ENCODE data around the gene CLCN7.

GRCh38 chr16:1459967-1460366 is 14.9 kb downstream of the CLCN7 start:
- TF ChIP-seq POLR2A (IDR thresholded peaks at IDR 0.05; ENCODE audit: low read depth, low read length), result no peak
- TF ChIP-seq MAFK (IDR thresholded peaks at IDR 0.05; ENCODE audit: low read depth, low read length), result no peak
- no peak for TF ChIP-seq CTCF (conservative IDR thresholded peaks at IDR 0.05; ENCODE audit: low read depth, low read length)
- no peak for TF ChIP-seq MXI1 (IDR thresholded peaks at IDR 0.05; ENCODE audit: borderline replicate concordance, low read depth, low read length)
- TF ChIP-seq MAZ (IDR thresholded peaks at IDR 0.05; ENCODE audit: borderline replicate concordance, low read depth, low read length), result no peak
- TF ChIP-seq RFX5 (IDR thresholded peaks at IDR 0.05; ENCODE audit: low read depth, low read length), result no peak
- TF ChIP-seq RAD21 (IDR thresholded peaks at IDR 0.05; ENCODE audit: low read length), result no peak
- TF ChIP-seq ELK1 (IDR thresholded peaks at IDR 0.05; ENCODE audit: borderline replicate concordance, low read depth, low read length), result no peak

Data from IMR-90 (cell line).